ENCODE measurements around the gene NEURL1. TPM values are rescaled to one million over a fixed set of nuclear protein-coding genes. Genes with fewer than 3 reads are reported as not detected.

NEURL1 gene
- total and polyA plus RNA-seq, 2 donors (not counting 3 experiments of a cell fraction or from before 2014, with no cell fraction given): 0.06 to 0.22 TPM

GRCh38 chr10:103501186-103501585 is 7.7 kb downstream of the NEURL1 start:
- Histone ChIP-seq H3K9ac (replicated peaks; ENCODE audit: extremely low read depth, insufficient read depth, low read length) (no peak overlapping the region), H3K9me1 (replicated peaks; ENCODE audit: control insufficient read depth, extremely low read depth, insufficient read depth, low read length) (no peaks in the 10 kb centered on the region), H3K36me3 (ENCODE audit: control insufficient read depth in 2 of 2, extremely low read depth in 1 of 2, insufficient read depth in 2 of 2, low read length in 2 of 2) (no peaks in the 10 kb centered on the region), H3K9me3 (replicated peaks; ENCODE audit: control insufficient read depth, insufficient read depth, low read length) (no peaks in the 10 kb centered on the region), H3K27me3 (ENCODE audit: control insufficient read depth in 2 of 2, insufficient read depth in 2 of 2, low read length in 2 of 2) (peaks cover 26 to 27% of the 10 kb centered on the region in 2 experiments), H3K79me2 (ENCODE audit: control insufficient read depth, insufficient read depth, low read length) (no peaks in the 10 kb centered on the region), H4K20me1 (replicated peaks; ENCODE audit: control insufficient read depth, extremely low read depth, insufficient read depth, low read length) (no peaks in the 10 kb centered on the region), H3K27ac (ENCODE audit: insufficient read depth, low read depth, low read length) (no peak overlapping the region), H3K4me1 (ENCODE audit: control insufficient read depth, extremely low read depth, insufficient read depth, low read length) (peaks cover 10% of the 10 kb centered on the region), H2AFZ (ENCODE audit: low read depth, low read length) (no peak overlapping the region), H3K4me3 (replicated peaks in 1 of 3; ENCODE audit: insufficient read depth in 1 of 3, low read depth in 1 of 3, low read length in 3 of 3) (no peak overlapping the region), H3K4me2 (ENCODE audit: insufficient read depth, low read length) (no peak overlapping the region)
- TF ChIP-seq FOS (IDR thresholded peaks at IDR 0.05; ENCODE audit: borderline replicate concordance, insufficient read depth, low read length) (no peak), EZH2 (IDR thresholded peaks at IDR 0.05; ENCODE audit: borderline replicate concordance, low read depth, low read length, severe bottlenecking) (no peak), POLR2A (IDR thresholded peaks at IDR 0.05; ENCODE audit: low read depth, low read length) (no peak)
- ChIA-PET CTCF (interaction anchor here (0.5 to 1.3 kb wide), 2 partner anchors 9 to 18 kb away, joined by 3 read pairs; no protein-coding TSS in a partner anchor), POLR2A (no interaction called here)
- intact Hi-C loops (cut with micrococcal nuclease) (loop anchor here (5.0 kb wide), 1 partner anchor 81 kb away; no protein-coding TSS in a partner anchor), dilution Hi-C loops (cut with MboI; ENCODE audit: extremely low pct_ligation_motif_present, low sequenced_read_pairs) (no loop called here)
- FAIRE-seq (no peak), DNase-seq (ENCODE audit: low read depth, low spot score) (no peak)
- BruUV-seq (replicated peaks): no TSS peak

- no peaks in the 10 kb centered on the region for H3K36me3 ChIP-seq (ENCODE audit: control insufficient read depth in 2 of 2, extremely low read depth in 1 of 2, insufficient read depth in 2 of 2, low read length in 2 of 2)
- no peak for DNase-seq (ENCODE audit: low read depth, low spot score)
- POLR2A ChIA-PET: interaction anchor here (0.6 kb wide), 1 partner anchor 184 kb away, joined by 3 read pairs; no protein-coding TSS in a partner anchor
- H3K4me3 ChIP-seq (replicated peaks in 1 of 3; ENCODE audit: insufficient read depth in 1 of 3, low read depth in 1 of 3, low read length in 3 of 3): no peak overlapping the region
- TF ChIP-seq POLR2A (IDR thresholded peaks at IDR 0.05; ENCODE audit: low read depth, low read length) (no peak), MAX (IDR thresholded peaks at IDR 0.05; ENCODE audit: insufficient read depth, insufficient read length) (no peak), CTCF (IDR thresholded peaks at IDR 0.05; ENCODE audit: extremely low read depth in 1 of 2, insufficient read depth in 1 of 2, low read depth in 1 of 2, low read length in 2 of 2) (no peak), JUN (IDR thresholded peaks at IDR 0.05; ENCODE audit: borderline replicate concordance, insufficient read depth, insufficient read length, low read depth) (no peak), POLR2AphosphoS5 (IDR thresholded peaks at IDR 0.05; ENCODE audit: insufficient read depth, low read depth, low read length) (no peak), FOS (IDR thresholded peaks at IDR 0.05; ENCODE audit: borderline replicate concordance, insufficient read depth, low read length) (no peak), MYC (IDR thresholded peaks at IDR 0.05; ENCODE audit: low read depth, low read length) (no peak), EZH2 (IDR thresholded peaks at IDR 0.05; ENCODE audit: borderline replicate concordance, low read depth, low read length, severe bottlenecking) (no peak), GATA2 (IDR thresholded peaks at IDR 0.05; ENCODE audit: insufficient read depth, insufficient read length, low read depth, low read length) (no peak)
- no peaks in the 10 kb centered on the region for H3K9me1 ChIP-seq (replicated peaks; ENCODE audit: control insufficient read depth, extremely low read depth, insufficient read depth, low read length)
- H3K27ac ChIP-seq (ENCODE audit: insufficient read depth, low read depth, low read length): no peak overlapping the region
- H3K27me3 ChIP-seq (ENCODE audit: control insufficient read depth in 2 of 2, insufficient read depth in 2 of 2, low read length in 2 of 2): peaks cover 9 to 19% of the 10 kb centered on the region in 2 experiments
- no peak overlapping the region for H3K4me2 ChIP-seq (ENCODE audit: insufficient read depth, low read length)
- no TSS peak for BruUV-seq (replicated peaks)
- H3K9ac ChIP-seq (replicated peaks; ENCODE audit: extremely low read depth, insufficient read depth, low read length): no peak overlapping the region
- CTCF ChIA-PET: interaction anchor here (1.0 to 1.4 kb wide), 2 partner anchors 40 to 90 kb away, joined by 3 read pairs; no protein-coding TSS in a partner anchor
- no peaks in the 10 kb centered on the region for H3K9me3 ChIP-seq (replicated peaks; ENCODE audit: control insufficient read depth, insufficient read depth, low read length)
- intact Hi-C loops (cut with micrococcal nuclease) (loop anchor here (5.0 kb wide), 1 partner anchor 79 kb away; no protein-coding TSS in a partner anchor), dilution Hi-C loops (cut with MboI; ENCODE audit: extremely low pct_ligation_motif_present, low sequenced_read_pairs) (no loop called here)
- H4K20me1 ChIP-seq (replicated peaks; ENCODE audit: control insufficient read depth, extremely low read depth, insufficient read depth, low read length): no peaks in the 10 kb centered on the region
- FAIRE-seq: no peak
- peaks cover 10% of the 10 kb centered on the region for H3K4me1 ChIP-seq (ENCODE audit: control insufficient read depth, extremely low read depth, insufficient read depth, low read length)
- no peaks in the 10 kb centered on the region for H3K79me2 ChIP-seq (ENCODE audit: control insufficient read depth, insufficient read depth, low read length)
- H2AFZ ChIP-seq (ENCODE audit: low read depth, low read length): no peak overlapping the region
These were observed 9.6 kb downstream of the NEURL1 start for GRCh38 chr10:103502849-103503660.

Measured in endothelial cell of umbilical vein (primary cell).